Esophagus squamous epithelium (tissue), 5 donors: Measurements from ENCODE around the gene PRPF8. TPM values are rescaled to one million over a fixed set of nuclear protein-coding genes. Genes with fewer than 3 reads are reported as not detected.

Experiments
- DNase-seq: peaks from one replicate; lab custom pipeline; 2025; lab: John Stamatoyannopoulos, UW
- H3K27ac ChIP-seq, 4 donors: fragments of 200-600 bp; sonication (generic); one replicate each; pipeline ENCODE4 v1.5.1; 2016 to 2019; ENCODE audit warnings: mild to moderate bottlenecking in 1 of 4
- H3K27me3 ChIP-seq, 4 donors: fragments of 200-600 bp; sonication (generic); 1 replicate in 3 of 4; 2 replicates in 1 of 4; pipeline versions ENCODE4 v1.5.1 to v1.6.0; 2017 to 2021; ENCODE audit warnings: antibody characterized with exemption in 1 of 4
- H3K36me3 ChIP-seq, 3 donors: fragments of 200-600 bp; sonication (generic); one replicate each; pipeline ENCODE4 v1.5.1; 2016 to 2019
- H3K4me1 ChIP-seq, 3 donors: fragments of 200-600 bp; sonication (generic); one replicate each; pipeline ENCODE4 v1.5.1; 2017 to 2019
- H3K4me3 ChIP-seq, 4 donors: fragments of 200-600 bp; sonication (generic); 1 replicate in 3 of 4; 2 replicates in 1 of 4; pipeline ENCODE4 v1.5.1; 2016 to 2019; ENCODE audit warnings: mild to moderate bottlenecking in 2 of 4, moderate library complexity in 1 of 4
- H3K9me3 ChIP-seq, 3 donors: fragments of 200-600 bp; sonication (generic); one replicate each; pipeline ENCODE4 v1.5.1; 2016 to 2019
- POLR2A ChIP-seq, 4 donors: fragments of 450-650 bp; IDR thresholded peaks; one replicate each; pipeline ENCODE4 v1.6.1; 2017; ENCODE audit warnings: antibody characterized with exemption in 4 of 4, mild to moderate bottlenecking in 4 of 4, moderate library complexity in 3 of 4
- WGBS, 2 donors: methylation state at CpG; one replicate each; pipeline ENCODE4 v1.1.5; 2018; 5-methylcytosine and 5-hydroxymethylcytosine counted together
- intact Hi-C: fragments of 100-400 bp; cut with DNase I; formaldehyde crosslinking; loops from one replicate; pipeline ENCODE4 v1.15.0; 2022
- total RNA-seq, 4 donors: library from RNA; depleted of rRNA; stranded (reverse); fragments of >200 nt; gene quantifications; one replicate each; pipeline ENCODE4 v1.1.0, GENCODE V29; 2016
- TF ChIP-seq, protein P1 (sequence below), 6 experiments: fragments of 450-650 bp in 4 of 6; fragments of 200-600 bp in 2 of 6; sonication (generic) in 2 of 6; IDR thresholded peaks; one replicate each; pipeline ENCODE4 v1.5.1; 2016 to 2019; ENCODE audit warnings: antibody characterized with exemption in 6 of 6, mild to moderate bottlenecking in 4 of 6, moderate library complexity in 4 of 6
- donor health status: DM: yes; HTN: yes; CAD: no.

PRPF8 gene
- total RNA-seq, 4 donors from 2014 or later, result 112 to 157 (median 145) TPM

DNA sequence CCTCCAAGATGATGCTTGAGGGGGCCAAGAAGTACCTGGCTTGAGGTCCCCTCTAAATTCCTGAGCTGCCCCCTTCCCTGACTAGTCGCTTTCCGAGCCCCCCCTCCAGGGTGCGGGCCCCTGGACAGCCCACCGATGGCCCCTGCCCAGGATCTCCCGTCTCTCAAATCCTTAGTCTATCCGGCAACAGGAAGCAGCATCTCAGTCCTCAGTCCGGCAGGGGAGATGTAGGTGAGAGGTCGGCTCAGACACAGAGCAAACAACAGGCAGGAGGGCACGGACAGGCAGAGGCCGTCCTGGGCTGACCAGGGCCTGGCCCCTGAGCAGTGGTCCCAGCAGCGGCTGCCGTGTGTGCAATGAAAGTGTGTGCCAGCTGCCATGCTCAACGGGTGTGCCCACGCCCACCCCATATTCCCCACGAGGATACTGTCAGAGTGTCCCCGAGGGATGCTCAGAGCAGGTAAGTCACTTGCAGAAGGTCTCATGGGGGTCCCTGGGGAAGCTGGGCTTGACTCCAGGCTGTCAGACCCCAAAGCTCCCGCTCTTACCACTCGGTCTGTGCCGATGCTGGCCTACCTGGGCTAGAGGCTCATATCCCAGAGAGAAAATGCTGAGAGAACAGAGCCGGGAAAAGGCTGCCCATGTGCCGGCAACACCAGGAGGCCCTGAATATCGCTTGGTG lies 63.3 kb downstream of the PRPF8 start:
- no peaks in the 10 kb centered on the region for H3K27me3 ChIP-seq
- no peak overlapping the region for H3K4me3 ChIP-seq
- TF ChIP-seq, protein P1, sequence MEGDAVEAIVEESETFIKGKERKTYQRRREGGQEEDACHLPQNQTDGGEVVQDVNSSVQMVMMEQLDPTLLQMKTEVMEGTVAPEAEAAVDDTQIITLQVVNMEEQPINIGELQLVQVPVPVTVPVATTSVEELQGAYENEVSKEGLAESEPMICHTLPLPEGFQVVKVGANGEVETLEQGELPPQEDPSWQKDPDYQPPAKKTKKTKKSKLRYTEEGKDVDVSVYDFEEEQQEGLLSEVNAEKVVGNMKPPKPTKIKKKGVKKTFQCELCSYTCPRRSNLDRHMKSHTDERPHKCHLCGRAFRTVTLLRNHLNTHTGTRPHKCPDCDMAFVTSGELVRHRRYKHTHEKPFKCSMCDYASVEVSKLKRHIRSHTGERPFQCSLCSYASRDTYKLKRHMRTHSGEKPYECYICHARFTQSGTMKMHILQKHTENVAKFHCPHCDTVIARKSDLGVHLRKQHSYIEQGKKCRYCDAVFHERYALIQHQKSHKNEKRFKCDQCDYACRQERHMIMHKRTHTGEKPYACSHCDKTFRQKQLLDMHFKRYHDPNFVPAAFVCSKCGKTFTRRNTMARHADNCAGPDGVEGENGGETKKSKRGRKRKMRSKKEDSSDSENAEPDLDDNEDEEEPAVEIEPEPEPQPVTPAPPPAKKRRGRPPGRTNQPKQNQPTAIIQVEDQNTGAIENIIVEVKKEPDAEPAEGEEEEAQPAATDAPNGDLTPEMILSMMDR (IDR thresholded peaks at IDR 0.05), result no peak
- no peak for TF ChIP-seq POLR2A (IDR thresholded peaks at IDR 0.05)
- DNase-seq, result no peak
- no peaks in the 10 kb centered on the region for H3K9me3 ChIP-seq
- 83 to 88% methylated on average over 3 to 6 of the region's 22 CpGs for WGBS, 2 donors
- H3K36me3 ChIP-seq, result no peaks in the 10 kb centered on the region
- peaks cover 10 to 44% (median 19%) of the 10 kb centered on the region in 3 donors for H3K4me1 ChIP-seq
- H3K27ac ChIP-seq, result no peak overlapping the region
- intact Hi-C loops, result no loop called here

DNA sequence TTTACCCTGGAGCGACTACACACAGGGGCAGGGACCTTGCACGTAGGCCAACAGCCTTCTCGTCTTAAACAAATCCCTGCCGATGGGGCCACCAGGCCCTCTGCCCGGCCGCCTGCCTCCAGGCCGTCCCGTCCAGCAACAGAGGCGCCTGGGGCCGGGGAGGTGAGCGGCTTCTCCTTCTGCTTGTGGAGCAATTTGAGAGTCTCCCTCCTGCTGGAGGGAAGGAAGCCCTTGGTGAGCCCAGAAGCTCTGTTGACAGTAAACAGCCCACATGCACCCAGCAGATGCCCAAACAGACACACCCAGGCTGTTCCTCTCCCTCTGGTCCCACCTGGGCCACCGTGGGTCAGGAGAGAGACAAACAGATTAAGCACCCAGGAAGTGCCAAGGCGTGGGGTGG lies 64.2 kb downstream of the PRPF8 start:
- Histone ChIP-seq H3K27me3 (no peaks in the 10 kb centered on the region), H3K9me3 (no peaks in the 10 kb centered on the region), H3K4me1 (peaks cover 10 to 35% (median 10%) of the 10 kb centered on the region in 3 donors), H3K36me3 (no peaks in the 10 kb centered on the region), H3K4me3 (no peak overlapping the region), H3K27ac (no peak overlapping the region)
- WGBS, 2 donors, result 70 to 81% methylated on average over 6 to 9 of the region's 13 CpGs
- no peak for DNase-seq
- TF ChIP-seq, protein P1 (IDR thresholded peaks at IDR 0.05), result no peak
- TF ChIP-seq POLR2A (IDR thresholded peaks at IDR 0.05), result no peak
- intact Hi-C loops, result no loop called here

DNA sequence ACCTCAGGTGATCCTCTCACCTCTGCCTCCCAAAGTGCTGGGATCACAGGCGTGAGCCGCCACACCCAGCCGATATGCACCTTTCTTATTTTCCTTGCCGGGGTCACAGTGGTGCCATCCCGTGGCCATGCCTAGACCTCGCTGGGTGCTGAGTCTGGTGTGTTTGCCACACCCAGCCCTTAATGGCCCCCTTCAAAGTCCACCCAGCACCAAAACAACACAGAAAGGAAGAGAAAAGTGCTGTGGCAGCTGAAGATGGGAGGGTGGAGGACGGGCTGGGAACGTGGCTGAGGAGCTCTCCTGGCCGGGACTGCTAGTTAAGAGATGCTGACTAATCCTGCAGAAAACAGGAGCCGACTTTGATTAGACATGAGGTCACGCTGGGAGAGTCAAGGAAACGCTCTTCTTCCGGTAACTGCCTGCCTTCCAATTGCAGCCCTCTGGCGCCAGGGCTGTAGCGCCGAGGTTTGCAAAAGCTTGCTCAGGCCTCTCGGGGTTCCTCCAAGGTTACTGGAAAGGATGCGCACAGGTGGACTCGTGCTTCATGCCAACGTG lies 67.0 kb downstream of the PRPF8 start:
- no peak for TF ChIP-seq POLR2A (IDR thresholded peaks at IDR 0.05)
- TF ChIP-seq, protein P1 (IDR thresholded peaks at IDR 0.05), result peak in 1 of 6 experiments; percentile 4
- WGBS, 2 donors, result 32 to 53% methylated on average over 14 to 17 of the region's 20 CpGs
- DNase-seq, result no peak
- Histone ChIP-seq H3K36me3 (no peaks in the 10 kb centered on the region), H3K4me1 (peaks cover 8 to 14% (median 10%) of the 10 kb centered on the region in 3 donors), H3K27ac (peak overlapping the region; percentile 21 to 59 (median 32)), H3K4me3 (no peak overlapping the region), H3K27me3 (no peaks in the 10 kb centered on the region), H3K9me3 (no peaks in the 10 kb centered on the region)
- intact Hi-C loops, result no loop called here

DNA sequence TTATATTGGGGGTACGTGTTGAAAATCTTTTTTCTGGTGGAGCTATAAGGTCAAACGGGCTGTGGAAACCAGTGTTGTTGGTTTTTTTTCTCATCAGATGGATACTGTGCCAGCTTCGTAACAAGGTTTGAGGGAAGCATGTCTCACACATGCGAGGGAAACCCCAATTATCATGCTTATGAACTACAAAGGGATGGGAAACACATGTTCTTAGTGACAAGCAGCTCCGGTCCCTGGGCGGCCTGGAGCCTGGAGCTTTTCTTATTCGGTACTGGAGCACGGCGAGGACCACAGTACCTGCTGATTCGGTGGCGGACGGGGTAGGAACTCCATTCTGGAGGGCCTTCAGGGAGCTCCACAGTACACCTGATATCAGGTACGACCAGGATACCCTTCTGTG lies 68.6 kb downstream of the PRPF8 start:
- Histone ChIP-seq H3K27ac (no peak overlapping the region), H3K4me1 (peaks cover 8 to 14% (median 10%) of the 10 kb centered on the region in 3 donors), H3K9me3 (no peaks in the 10 kb centered on the region), H3K27me3 (no peaks in the 10 kb centered on the region), H3K4me3 (no peak overlapping the region), H3K36me3 (no peaks in the 10 kb centered on the region)
- intact Hi-C loops, result no loop called here
- DNase-seq, result no peak
- TF ChIP-seq, protein P1 (IDR thresholded peaks at IDR 0.05), result no peak
- no peak for TF ChIP-seq POLR2A (IDR thresholded peaks at IDR 0.05)
- WGBS, 2 donors, result 85 to 86% methylated on average over 4 to 13 of the region's 13 CpGs

DNA sequence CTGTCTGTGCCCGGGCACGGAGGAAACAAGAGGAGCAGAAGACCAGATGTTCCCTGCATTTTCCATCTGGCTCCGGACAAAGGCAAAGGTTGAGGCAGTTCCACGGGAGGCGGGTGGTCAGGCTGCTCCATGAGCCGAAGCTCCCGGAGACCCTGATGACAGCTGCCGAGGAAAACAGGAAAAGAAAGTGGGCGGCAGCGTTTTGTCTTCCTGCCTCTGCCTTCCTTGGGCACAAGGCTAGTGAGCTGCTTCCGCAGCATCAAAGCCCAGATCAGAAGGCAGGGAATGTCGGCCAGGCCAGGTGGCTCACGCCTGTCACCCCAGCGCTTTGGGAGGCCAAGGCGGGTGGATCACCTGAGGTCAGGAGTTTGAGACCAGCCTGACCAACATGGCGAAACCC lies 72.3 kb downstream of the PRPF8 start:
- Histone ChIP-seq H3K27me3 (no peaks in the 10 kb centered on the region), H3K4me1 (peaks cover 0 to 9% (median 6%) of the 10 kb centered on the region in 3 donors), H3K9me3 (no peaks in the 10 kb centered on the region), H3K4me3 (no peak overlapping the region), H3K36me3 (no peaks in the 10 kb centered on the region), H3K27ac (peak overlapping the region in 3 of 4 donors; percentile 22 to 42 (median 28))
- no peak for DNase-seq
- WGBS, 2 donors, result 67 to 84% methylated on average over 8 of the region's 16 CpGs
- intact Hi-C loops, result no loop called here
- TF ChIP-seq, protein P1 (IDR thresholded peaks at IDR 0.05), result no peak
- TF ChIP-seq POLR2A (IDR thresholded peaks at IDR 0.05), result no peak
